SK-N-SH treated with all-trans-retinoic acid at 6 μM for 48 hours (cell line): ENCODE measurements around the gene TTC39B.

Experiments used
- ATAC-seq: fragments of 200-7000 bp; cut with Tn5 transposase; 3 replicates; pipeline ENCODE4 v1.9.1; 2020; ENCODE audit warnings: mild to moderate bottlenecking, moderate library complexity
- ARNTL ChIP-seq: fragments of 450-650 bp; formaldehyde crosslinking; IDR thresholded peaks from 2 replicates; pipeline ENCODE4 v1.5.0; 2020; ENCODE audit warnings: low read depth, mild to moderate bottlenecking, moderate library complexity, borderline replicate concordance
- BACH2 ChIP-seq: fragments of 250-450 bp; sonication (Bioruptor Pico); IDR thresholded peaks from 2 replicates; pipeline ENCODE4 v1.9.0; 2021; ENCODE audit warnings: mild to moderate bottlenecking, borderline replicate concordance
- CREB5 ChIP-seq: fragments of 250-450 bp; sonication (Bioruptor Pico); IDR thresholded peaks from 2 replicates; pipeline ENCODE4 v1.5.1; 2020; ENCODE audit warnings: low read depth, mild to moderate bottlenecking, moderate library complexity
- CSDC2 ChIP-seq: fragments of 250-450 bp; sonication (Bioruptor Pico); IDR thresholded peaks from 2 replicates; pipeline ENCODE4 v1.5.0; 2020; ENCODE audit warnings: mild to moderate bottlenecking, moderate library complexity
- CSRNP3 ChIP-seq: fragments of 250-450 bp; sonication (Bioruptor Pico); IDR thresholded peaks from 2 replicates; pipeline ENCODE4 v1.5.1; 2021; ENCODE audit warnings: mild to moderate bottlenecking, moderate library complexity
- ESRRG ChIP-seq: fragments of 250-450 bp; sonication (Bioruptor Pico); IDR thresholded peaks from 2 replicates; pipeline ENCODE4 v1.6.1; 2021; ENCODE audit warnings: mild to moderate bottlenecking
- GLIS3 ChIP-seq: fragments of 250-450 bp; sonication (Bioruptor Pico); IDR thresholded peaks from 2 replicates; pipeline ENCODE4 v1.5.0; 2020; ENCODE audit warnings: mild to moderate bottlenecking, moderate library complexity
- ISL1 ChIP-seq: fragments of 250-450 bp; sonication (Bioruptor Pico); IDR thresholded peaks from 2 replicates; pipeline ENCODE4 v2.1.2; 2022; ENCODE audit warnings: mild to moderate bottlenecking, moderate library complexity
- OSR1 ChIP-seq: fragments of 250-450 bp; sonication (Bioruptor Pico); IDR thresholded peaks from 2 replicates; pipeline ENCODE4 v1.8.0; 2022; ENCODE audit warnings: moderate library complexity, mild to moderate bottlenecking, inconsistent platforms
- PATZ1 ChIP-seq: fragments of 250-450 bp; sonication (Bioruptor Pico); IDR thresholded peaks from 2 replicates; pipeline ENCODE4 v1.8.0; 2020; ENCODE audit warnings: mild to moderate bottlenecking, moderate library complexity, borderline replicate concordance
- POU6F1 ChIP-seq: fragments of 250-450 bp; sonication (Bioruptor Pico); IDR thresholded peaks from 2 replicates; pipeline ENCODE4 v1.8.0; 2021; ENCODE audit warnings: low read depth, mild to moderate bottlenecking, moderate library complexity, borderline replicate concordance
- PPARA ChIP-seq: fragments of 250-450 bp; sonication (Bioruptor Pico); IDR thresholded peaks from 2 replicates; pipeline ENCODE4 v1.5.0; 2020; ENCODE audit warnings: mild to moderate bottlenecking, borderline replicate concordance
- SNAI2 ChIP-seq: fragments of 250-450 bp; sonication (Bioruptor Pico); IDR thresholded peaks from 2 replicates; pipeline ENCODE4 v1.5.0; 2020; ENCODE audit warnings: mild to moderate bottlenecking, moderate library complexity
- TCF4 ChIP-seq: fragments of 250-450 bp; sonication (Bioruptor Pico); IDR thresholded peaks from 2 replicates; pipeline ENCODE4 v1.8.0; 2021; ENCODE audit warnings: mild to moderate bottlenecking, moderate library complexity, borderline replicate concordance
- TOX ChIP-seq: fragments of 250-450 bp; sonication (Bioruptor Pico); IDR thresholded peaks from 2 replicates; pipeline ENCODE4 v1.8.0; 2021; ENCODE audit warnings: mild to moderate bottlenecking, moderate library complexity, borderline replicate concordance
- TSHZ2 ChIP-seq: fragments of 250-450 bp; sonication (Bioruptor Pico); IDR thresholded peaks from 2 replicates; pipeline ENCODE4 v1.5.0; 2020; ENCODE audit warnings: mild to moderate bottlenecking, moderate library complexity
- ZC3H10 ChIP-seq: fragments of 250-450 bp; sonication (Bioruptor Pico); IDR thresholded peaks from 2 replicates; pipeline ENCODE4 v1.5.1; 2021; ENCODE audit warnings: mild to moderate bottlenecking, moderate library complexity
- ZFP3 ChIP-seq: fragments of 250-450 bp; sonication (Bioruptor Pico); IDR thresholded peaks from 2 replicates; pipeline ENCODE4 v1.5.0; 2020; ENCODE audit warnings: mild to moderate bottlenecking, moderate library complexity
- ZFP30 ChIP-seq: fragments of 450-650 bp; formaldehyde crosslinking; IDR thresholded peaks from 2 replicates; pipeline ENCODE4 v1.5.0; 2022; ENCODE audit warnings: mild to moderate bottlenecking, moderate library complexity
- ZNF565 ChIP-seq: fragments of 450-650 bp; formaldehyde crosslinking; conservative IDR thresholded peaks from 2 replicates; pipeline ENCODE4 v1.5.0; 2020; ENCODE audit warnings: low read depth, mild to moderate bottlenecking, moderate library complexity
- ZNF70 ChIP-seq: fragments of 450-650 bp; formaldehyde crosslinking; IDR thresholded peaks from 2 replicates; pipeline ENCODE4 v1.5.0; 2020; ENCODE audit warnings: mild to moderate bottlenecking, moderate library complexity
- ZNF8 ChIP-seq: fragments of 450-650 bp; formaldehyde crosslinking; IDR thresholded peaks from 2 replicates; pipeline ENCODE4 v1.5.0; 2020; ENCODE audit warnings: mild to moderate bottlenecking, moderate library complexity

Gene TTC39B

GRCh38 chr9:15307523-15307841, 466 bp upstream of the TTC39B start:
- ATAC-seq: peak; percentile 3
- TF ChIP-seq OSR1 (CRISPR knock-in tag): no peak
- TF ChIP-seq GLIS3 (CRISPR knock-in tag): no peak
- no peak for TF ChIP-seq TCF4 (CRISPR knock-in tag)
- no peak for TF ChIP-seq CSDC2 (CRISPR knock-in tag)
- no peak for TF ChIP-seq PATZ1 (CRISPR knock-in tag)
- TF ChIP-seq ESRRG (CRISPR knock-in tag): no peak
- TF ChIP-seq SNAI2 (CRISPR knock-in tag): no peak
- TF ChIP-seq ARNTL (CRISPR knock-in tag): no peak
- no peak for TF ChIP-seq CREB5 (CRISPR knock-in tag)
- no peak for TF ChIP-seq ISL1
- no peak for TF ChIP-seq BACH2 (CRISPR knock-in tag)
- TF ChIP-seq ZFP30 (CRISPR knock-in tag): no peak
- TF ChIP-seq ZNF70: no peak
- TF ChIP-seq PPARA: no peak
- no peak for TF ChIP-seq CSRNP3 (CRISPR knock-in tag)
- no peak for TF ChIP-seq POU6F1 (CRISPR knock-in tag)
- no peak for TF ChIP-seq ZNF8
- no peak for TF ChIP-seq TOX
- no peak for TF ChIP-seq ZFP3 (CRISPR knock-in tag)

GRCh38 chr9:15306068-15306756, 804 bp downstream of the TTC39B start:
- TF ChIP-seq PPARA: no peak
- no peak for TF ChIP-seq ZFP30 (CRISPR knock-in tag)
- no peak for TF ChIP-seq SNAI2 (CRISPR knock-in tag)
- TF ChIP-seq ESRRG (CRISPR knock-in tag): no peak
- TF ChIP-seq ZNF8: no peak
- no peak for TF ChIP-seq ZNF565 (CRISPR knock-in tag)
- TF ChIP-seq TOX: no peak
- TF ChIP-seq ZFP3 (CRISPR knock-in tag): no peak
- no peak for TF ChIP-seq CSDC2 (CRISPR knock-in tag)
- TF ChIP-seq TCF4 (CRISPR knock-in tag): no peak
- TF ChIP-seq OSR1 (CRISPR knock-in tag): no peak
- TF ChIP-seq BACH2 (CRISPR knock-in tag): no peak
- no peak for TF ChIP-seq GLIS3 (CRISPR knock-in tag)
- TF ChIP-seq ARNTL (CRISPR knock-in tag): no peak
- no peak for TF ChIP-seq ZNF70
- no peak for TF ChIP-seq TSHZ2 (CRISPR knock-in tag)
- peak; percentile 33 for ATAC-seq

GRCh38 chr9:15305470-15305869, 1.5 kb downstream of the TTC39B start:
- no peak for ATAC-seq
- no peak for TF ChIP-seq ZNF565 (CRISPR knock-in tag)
- TF ChIP-seq ZC3H10 (CRISPR knock-in tag): no peak
- TF ChIP-seq CREB5 (CRISPR knock-in tag): no peak
- TF ChIP-seq PATZ1 (CRISPR knock-in tag): no peak
- no peak for TF ChIP-seq TCF4 (CRISPR knock-in tag)
- TF ChIP-seq ISL1: no peak
- TF ChIP-seq ZFP3 (CRISPR knock-in tag): no peak
